ENCODE data around the gene TSPEAR.

TSPEAR gene

DNA sequence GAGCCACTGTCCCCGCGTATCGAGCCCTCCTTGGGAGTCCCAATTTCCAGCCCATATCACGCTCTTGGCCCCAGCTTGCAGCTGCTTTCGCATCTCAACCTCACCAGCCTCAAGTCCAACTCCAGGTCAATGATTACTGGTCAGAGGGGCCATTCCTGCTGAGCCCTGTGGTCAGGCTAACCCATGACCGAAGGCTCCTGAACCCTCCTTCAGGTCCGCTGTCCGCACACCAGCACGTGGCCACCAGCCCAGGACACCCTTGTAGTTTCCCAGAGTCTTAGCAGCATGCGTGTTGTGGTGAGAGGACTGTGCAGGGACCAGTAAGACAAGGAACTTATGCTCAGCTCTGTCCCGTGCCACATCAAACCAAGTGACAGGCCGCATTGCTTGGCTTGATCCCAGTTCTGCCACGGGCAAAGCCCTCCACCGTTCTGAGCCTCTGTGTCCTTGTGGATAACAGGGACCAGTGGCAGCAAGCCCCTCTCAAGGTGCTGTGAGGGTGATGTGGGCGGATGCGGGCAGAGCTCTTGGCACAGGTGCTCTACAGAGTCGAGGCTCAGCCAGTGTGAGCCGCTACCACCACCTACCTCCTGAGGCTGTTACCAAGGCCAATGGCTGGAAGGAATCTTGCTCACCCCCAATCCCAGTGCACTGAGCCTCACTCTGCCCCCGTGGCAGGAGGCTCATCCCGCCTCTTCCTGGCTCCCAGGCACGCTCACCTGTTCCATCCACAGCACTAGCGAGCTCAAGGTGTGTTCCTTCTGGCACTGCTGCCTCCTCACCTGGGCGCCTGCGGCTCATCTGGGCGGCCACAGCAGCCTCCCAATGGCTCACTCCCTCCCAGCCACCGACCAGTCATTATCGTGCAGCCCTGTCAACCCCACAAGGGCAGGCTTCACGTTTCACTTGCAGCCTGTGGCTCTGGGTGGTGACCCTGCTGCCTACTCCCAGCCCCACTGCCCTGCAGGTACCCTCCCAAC is 191.7 kb downstream of the TSPEAR start:
- no peak for ATAC-seq
- TF ChIP-seq ISL1 (CRISPR knock-in tag; IDR thresholded peaks at IDR 0.05) (no peak), ESRRG (CRISPR knock-in tag; IDR thresholded peaks at IDR 0.05) (no peak), ZFP30 (CRISPR knock-in tag; IDR thresholded peaks at IDR 0.05) (no peak), TCF4 (CRISPR knock-in tag; IDR thresholded peaks at IDR 0.05; ENCODE audit: borderline replicate concordance) (no peak), ZNF70 (CRISPR knock-in tag; IDR thresholded peaks at IDR 0.05) (no peak), RARB (CRISPR knock-in tag; IDR thresholded peaks at IDR 0.05) (no peak), SNAI2 (CRISPR knock-in tag; IDR thresholded peaks at IDR 0.05) (no peak), GLIS3 (CRISPR knock-in tag; IDR thresholded peaks at IDR 0.05) (no peak), PPARA (CRISPR knock-in tag; IDR thresholded peaks at IDR 0.05; ENCODE audit: borderline replicate concordance) (no peak)
- TF ChIP-seq, protein P1, sequence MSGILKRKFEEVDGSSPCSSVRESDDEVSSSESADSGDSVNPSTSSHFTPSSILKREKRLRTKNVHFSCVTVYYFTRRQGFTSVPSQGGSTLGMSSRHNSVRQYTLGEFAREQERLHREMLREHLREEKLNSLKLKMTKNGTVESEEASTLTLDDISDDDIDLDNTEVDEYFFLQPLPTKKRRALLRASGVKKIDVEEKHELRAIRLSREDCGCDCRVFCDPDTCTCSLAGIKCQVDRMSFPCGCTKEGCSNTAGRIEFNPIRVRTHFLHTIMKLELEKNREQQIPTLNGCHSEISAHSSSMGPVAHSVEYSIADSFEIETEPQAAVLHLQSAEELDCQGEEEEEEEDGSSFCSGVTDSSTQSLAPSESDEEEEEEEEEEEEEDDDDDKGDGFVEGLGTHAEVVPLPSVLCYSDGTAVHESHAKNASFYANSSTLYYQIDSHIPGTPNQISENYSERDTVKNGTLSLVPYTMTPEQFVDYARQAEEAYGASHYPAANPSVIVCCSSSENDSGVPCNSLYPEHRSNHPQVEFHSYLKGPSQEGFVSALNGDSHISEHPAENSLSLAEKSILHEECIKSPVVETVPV (CRISPR knock-in tag; IDR thresholded peaks at IDR 0.05) = no peak
- TF ChIP-seq, protein P2, sequence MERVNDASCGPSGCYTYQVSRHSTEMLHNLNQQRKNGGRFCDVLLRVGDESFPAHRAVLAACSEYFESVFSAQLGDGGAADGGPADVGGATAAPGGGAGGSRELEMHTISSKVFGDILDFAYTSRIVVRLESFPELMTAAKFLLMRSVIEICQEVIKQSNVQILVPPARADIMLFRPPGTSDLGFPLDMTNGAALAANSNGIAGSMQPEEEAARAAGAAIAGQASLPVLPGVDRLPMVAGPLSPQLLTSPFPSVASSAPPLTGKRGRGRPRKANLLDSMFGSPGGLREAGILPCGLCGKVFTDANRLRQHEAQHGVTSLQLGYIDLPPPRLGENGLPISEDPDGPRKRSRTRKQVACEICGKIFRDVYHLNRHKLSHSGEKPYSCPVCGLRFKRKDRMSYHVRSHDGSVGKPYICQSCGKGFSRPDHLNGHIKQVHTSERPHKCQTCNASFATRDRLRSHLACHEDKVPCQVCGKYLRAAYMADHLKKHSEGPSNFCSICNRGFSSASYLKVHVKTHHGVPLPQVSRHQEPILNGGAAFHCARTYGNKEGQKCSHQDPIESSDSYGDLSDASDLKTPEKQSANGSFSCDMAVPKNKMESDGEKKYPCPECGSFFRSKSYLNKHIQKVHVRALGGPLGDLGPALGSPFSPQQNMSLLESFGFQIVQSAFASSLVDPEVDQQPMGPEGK (CRISPR knock-in tag; IDR thresholded peaks at IDR 0.05; ENCODE audit: borderline replicate concordance) = no peak

DNA sequence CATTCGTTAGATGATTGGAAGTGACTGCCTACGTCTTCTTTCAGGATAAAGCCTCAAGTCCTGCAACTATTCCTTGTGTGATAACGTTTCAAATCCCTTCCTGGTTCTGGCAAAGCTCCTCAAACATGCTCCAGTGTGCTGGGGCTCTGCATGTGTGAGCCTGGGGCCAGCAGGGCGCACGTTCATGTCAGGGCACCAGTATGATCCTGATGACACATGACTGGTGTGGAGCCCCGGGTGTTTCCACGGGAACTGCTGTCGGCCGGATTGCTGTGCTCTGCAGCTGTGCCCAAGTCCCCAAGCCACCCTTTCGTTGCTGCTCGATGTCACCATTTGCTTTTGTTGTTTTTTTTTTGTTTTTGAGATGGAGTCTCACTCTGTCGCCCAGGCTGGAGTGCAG is 192.7 kb downstream of the TSPEAR start:
- no peak for TF ChIP-seq ZNF70 (CRISPR knock-in tag; IDR thresholded peaks at IDR 0.05)
- TF ChIP-seq RARB (CRISPR knock-in tag; IDR thresholded peaks at IDR 0.05) = no peak
- TF ChIP-seq PPARA (CRISPR knock-in tag; IDR thresholded peaks at IDR 0.05; ENCODE audit: borderline replicate concordance) = no peak
- TF ChIP-seq, protein P3, sequence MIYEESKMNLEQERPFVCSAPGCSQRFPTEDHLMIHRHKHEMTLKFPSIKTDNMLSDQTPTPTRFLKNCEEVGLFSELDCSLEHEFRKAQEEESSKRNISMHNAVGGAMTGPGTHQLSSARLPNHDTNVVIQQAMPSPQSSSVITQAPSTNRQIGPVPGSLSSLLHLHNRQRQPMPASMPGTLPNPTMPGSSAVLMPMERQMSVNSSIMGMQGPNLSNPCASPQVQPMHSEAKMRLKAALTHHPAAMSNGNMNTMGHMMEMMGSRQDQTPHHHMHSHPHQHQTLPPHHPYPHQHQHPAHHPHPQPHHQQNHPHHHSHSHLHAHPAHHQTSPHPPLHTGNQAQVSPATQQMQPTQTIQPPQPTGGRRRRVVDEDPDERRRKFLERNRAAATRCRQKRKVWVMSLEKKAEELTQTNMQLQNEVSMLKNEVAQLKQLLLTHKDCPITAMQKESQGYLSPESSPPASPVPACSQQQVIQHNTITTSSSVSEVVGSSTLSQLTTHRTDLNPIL (CRISPR knock-in tag; IDR thresholded peaks at IDR 0.05; ENCODE audit: low read depth) = no peak
- TF ChIP-seq TOX (CRISPR knock-in tag; IDR thresholded peaks at IDR 0.05; ENCODE audit: borderline replicate concordance) = no peak
- TF ChIP-seq, protein P4, sequence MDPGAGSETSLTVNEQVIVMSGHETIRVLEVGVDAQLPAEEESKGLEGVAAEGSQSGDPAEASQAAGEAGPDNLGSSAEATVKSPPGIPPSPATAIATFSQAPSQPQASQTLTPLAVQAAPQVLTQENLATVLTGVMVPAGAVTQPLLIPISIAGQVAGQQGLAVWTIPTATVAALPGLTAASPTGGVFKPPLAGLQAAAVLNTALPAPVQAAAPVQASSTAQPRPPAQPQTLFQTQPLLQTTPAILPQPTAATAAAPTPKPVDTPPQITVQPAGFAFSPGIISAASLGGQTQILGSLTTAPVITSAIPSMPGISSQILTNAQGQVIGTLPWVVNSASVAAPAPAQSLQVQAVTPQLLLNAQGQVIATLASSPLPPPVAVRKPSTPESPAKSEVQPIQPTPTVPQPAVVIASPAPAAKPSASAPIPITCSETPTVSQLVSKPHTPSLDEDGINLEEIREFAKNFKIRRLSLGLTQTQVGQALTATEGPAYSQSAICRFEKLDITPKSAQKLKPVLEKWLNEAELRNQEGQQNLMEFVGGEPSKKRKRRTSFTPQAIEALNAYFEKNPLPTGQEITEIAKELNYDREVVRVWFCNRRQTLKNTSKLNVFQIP (CRISPR knock-in tag; IDR thresholded peaks at IDR 0.05; ENCODE audit: borderline replicate concordance, low read depth) = no peak
- TF ChIP-seq, protein P5, sequence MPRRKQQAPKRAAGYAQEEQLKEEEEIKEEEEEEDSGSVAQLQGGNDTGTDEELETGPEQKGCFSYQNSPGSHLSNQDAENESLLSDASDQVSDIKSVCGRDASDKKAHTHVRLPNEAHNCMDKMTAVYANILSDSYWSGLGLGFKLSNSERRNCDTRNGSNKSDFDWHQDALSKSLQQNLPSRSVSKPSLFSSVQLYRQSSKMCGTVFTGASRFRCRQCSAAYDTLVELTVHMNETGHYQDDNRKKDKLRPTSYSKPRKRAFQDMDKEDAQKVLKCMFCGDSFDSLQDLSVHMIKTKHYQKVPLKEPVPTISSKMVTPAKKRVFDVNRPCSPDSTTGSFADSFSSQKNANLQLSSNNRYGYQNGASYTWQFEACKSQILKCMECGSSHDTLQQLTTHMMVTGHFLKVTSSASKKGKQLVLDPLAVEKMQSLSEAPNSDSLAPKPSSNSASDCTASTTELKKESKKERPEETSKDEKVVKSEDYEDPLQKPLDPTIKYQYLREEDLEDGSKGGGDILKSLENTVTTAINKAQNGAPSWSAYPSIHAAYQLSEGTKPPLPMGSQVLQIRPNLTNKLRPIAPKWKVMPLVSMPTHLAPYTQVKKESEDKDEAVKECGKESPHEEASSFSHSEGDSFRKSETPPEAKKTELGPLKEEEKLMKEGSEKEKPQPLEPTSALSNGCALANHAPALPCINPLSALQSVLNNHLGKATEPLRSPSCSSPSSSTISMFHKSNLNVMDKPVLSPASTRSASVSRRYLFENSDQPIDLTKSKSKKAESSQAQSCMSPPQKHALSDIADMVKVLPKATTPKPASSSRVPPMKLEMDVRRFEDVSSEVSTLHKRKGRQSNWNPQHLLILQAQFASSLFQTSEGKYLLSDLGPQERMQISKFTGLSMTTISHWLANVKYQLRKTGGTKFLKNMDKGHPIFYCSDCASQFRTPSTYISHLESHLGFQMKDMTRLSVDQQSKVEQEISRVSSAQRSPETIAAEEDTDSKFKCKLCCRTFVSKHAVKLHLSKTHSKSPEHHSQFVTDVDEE (CRISPR knock-in tag; IDR thresholded peaks at IDR 0.05) = no peak
- no peak for TF ChIP-seq TCF4 (CRISPR knock-in tag; IDR thresholded peaks at IDR 0.05; ENCODE audit: borderline replicate concordance)
- TF ChIP-seq BACH2 (CRISPR knock-in tag; IDR thresholded peaks at IDR 0.05; ENCODE audit: borderline replicate concordance) = no peak
- no peak for TF ChIP-seq CSDC2 (CRISPR knock-in tag; IDR thresholded peaks at IDR 0.05)
- TF ChIP-seq, protein P2 (CRISPR knock-in tag; IDR thresholded peaks at IDR 0.05; ENCODE audit: borderline replicate concordance) = no peak
- ATAC-seq = no peak

Data from SK-N-SH treated with all-trans-retinoic acid at 6 μM for 48 hours (cell line).